HG02970 (cell line): Measurements from ENCODE around the gene DHRSX.
"Not testable (repeated sequence)": the region's sequence is repeated elsewhere in the genome, so short reads cannot be mapped to it uniquely, and the experiment has no call there.

Source experiments
- ATAC-seq: cut with Tn5 transposase; IDR thresholded peaks from one replicate; pipeline ENCODE4 v1.9.1; 2021; ENCODE audit warnings: mild to moderate bottlenecking, moderate library complexity, moderate number of reproducible peaks; ENCODE audit not compliant: unreplicated experiment, low FRiP score

Gene DHRSX

DNA sequence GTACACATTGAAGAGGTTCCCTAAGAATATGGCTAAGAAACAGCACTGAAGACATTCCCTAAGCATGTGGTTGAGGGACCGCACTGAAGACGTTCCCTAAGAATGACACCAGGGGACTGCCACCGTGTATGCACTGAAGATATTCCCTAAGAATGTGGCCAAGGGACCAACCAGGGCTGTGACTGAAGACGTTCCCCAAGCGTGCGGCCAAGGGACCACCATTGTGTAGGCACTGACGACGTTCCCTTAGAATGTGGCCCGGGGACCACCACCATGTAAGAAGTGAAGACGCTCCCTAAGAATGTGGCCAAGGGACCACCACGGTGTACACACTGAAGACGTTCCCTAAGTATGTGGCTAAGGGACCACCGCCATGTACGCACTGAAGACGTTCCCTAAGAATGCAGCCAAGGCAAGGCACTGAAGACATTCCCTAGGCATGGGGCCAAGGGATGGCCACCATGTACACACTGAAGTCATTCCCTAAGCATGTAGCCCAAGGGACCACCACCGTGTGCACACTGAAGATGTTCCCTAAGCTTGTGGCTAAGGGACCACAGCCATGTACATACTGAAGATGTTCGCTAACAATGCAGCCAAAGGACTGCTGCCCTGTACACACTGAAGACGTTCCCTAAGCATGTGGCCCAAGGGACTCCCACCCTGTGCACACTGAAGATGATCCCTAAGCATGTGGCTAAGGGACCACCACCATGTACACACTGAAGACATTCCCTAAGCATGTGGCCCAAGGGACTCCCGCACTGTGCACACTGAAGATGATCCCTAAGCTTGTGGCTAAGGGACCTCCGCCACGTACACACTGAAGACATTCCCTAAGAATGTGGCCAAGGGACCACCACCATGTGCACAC is 22.0 kb downstream of the DHRSX start:
- ATAC-seq = no peak

DNA sequence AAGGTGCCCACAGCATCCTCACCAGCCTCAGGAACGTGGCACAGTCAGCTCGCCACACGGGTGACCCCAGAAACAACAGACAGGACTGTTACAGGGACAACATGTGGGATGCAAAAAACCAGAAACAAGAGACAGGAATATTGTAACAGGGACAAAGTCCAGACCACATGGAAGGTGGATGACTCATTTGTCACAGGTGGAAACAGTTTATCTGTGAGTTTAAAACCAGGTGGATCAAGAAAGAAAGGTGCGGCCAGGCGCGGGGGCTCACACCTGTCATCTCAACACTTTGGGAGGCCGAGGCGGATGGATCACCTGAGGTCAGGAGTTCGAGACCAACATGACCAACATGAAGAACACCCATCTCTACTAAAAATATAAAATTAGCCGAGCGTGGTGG is 23.5 kb downstream of the DHRSX start:
- not testable (repeated sequence) for ATAC-seq

DNA sequence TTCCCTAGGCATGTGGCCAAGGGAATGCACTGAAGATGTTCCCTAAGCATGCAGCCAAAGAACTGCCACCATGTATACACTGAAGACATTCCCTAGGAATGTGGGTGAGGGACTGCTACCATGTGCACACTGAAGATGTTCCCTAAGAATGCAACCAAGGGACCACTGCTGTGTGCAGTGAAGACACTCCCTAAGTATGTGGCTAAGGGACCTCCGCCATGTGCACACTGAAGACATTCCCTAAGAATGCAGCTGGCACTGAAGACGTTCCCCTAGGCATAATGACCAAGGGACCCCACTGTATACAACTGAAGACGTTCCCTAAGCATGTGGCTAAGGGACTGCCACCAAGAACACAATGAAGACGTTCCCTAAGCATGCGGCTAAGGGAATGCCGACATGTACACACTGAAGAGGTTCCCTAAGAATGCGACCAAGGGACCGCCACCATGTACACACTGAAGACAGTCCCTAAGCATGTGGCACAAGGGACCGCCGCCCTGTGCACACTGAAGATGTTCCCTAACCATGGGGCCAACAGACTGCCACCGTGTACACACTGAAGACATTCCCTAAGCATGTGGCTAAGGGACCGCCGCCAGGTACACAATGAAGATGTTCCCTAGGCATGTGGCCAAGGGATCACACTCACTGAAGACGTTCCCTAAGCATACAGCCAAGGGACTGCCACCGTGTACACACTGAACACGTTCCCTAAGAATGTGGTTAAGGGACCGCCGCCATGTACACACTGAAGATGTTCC is 25.6 kb downstream of the DHRSX start:
- no peak for ATAC-seq

DNA sequence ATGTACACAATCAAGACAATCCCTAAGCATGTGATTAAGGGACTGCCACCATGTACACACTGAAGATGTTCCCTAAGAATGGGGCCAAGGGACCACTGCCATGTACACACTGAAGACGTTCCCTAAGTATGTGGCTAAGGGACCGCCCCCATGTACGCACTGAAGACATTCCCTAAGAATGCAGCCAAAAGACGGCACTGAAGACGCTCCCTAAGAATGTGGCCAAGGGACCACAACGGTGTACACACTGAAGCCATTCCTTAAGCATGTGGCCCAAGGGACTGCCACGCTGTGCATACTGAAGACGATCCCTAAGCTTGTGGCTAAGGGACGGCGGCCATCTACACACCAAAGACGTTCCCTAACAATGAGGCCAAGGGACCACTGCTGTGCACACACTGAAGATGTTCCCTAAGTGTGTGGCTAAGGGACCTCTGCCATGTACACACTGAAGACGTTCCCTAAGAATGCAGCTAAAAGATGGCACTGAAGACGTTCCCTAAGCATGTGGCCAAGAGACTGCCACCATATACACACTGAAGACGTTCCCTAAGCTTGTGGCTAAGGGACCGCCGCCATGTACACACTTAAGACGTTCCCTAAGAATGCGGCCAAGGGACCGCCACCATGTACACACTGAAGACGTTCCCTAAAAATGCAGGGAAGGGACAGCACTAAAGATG is 26.4 kb downstream of the DHRSX start:
- ATAC-seq = no peak

DNA sequence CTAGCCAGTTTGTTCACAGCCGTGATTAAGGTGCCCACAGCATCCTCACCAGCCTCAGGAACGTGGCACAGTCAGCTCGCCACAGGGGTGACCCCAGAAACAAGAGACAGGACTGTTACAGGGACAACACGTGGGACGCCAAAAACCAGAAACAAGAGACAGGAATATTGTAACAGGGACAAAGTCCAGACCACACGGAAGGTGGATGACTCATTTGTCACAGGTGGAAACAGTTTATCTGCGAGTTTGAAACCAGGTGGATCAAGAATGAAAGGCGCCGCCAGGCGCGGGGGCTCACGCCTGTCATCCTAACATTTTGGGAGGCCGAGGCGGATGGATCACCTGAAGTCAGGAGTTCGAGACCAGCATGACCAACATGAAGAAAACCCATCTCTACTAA is 27.7 kb downstream of the DHRSX start:
- not testable (repeated sequence) for ATAC-seq

DNA sequence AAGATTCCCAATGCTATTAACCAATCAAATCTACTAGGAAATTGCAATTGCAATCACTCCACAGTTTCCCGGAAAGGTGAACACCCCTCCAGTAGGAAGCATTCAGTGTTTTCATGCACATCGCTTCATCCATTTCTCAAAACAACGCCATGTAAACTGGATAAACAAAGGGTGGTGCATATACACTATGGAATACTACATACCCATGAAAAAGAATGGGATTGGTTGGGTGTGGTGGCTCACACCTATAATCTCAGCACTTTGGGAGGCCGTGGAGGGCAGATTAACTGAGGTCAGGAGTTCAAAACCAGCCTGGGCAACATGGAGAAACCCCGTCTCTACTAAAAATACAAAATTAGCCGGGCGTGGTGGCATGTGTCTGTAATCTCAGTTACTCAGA is 29.1 kb downstream of the DHRSX start:
- ATAC-seq = no peak

DNA sequence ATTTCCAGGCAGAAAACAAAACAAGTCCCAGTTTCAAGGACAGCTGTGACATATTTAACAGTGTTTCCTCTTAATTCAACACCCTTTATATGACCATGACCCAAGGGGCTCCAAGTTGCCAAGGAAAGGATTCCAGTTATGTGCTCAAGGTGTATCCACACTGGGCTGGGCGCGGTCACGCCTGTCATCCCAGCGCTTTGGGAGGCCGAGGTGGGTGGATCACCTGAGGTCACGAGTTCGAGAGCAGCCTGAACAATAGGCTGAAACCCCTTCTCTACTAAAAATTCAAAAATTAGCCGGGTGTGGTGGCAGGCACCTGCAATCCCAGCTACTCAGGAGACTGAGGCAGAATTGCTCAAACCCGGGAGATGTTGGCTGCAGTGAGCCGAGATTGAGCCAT is 29.6 kb downstream of the DHRSX start:
- not testable (repeated sequence) for ATAC-seq

DNA sequence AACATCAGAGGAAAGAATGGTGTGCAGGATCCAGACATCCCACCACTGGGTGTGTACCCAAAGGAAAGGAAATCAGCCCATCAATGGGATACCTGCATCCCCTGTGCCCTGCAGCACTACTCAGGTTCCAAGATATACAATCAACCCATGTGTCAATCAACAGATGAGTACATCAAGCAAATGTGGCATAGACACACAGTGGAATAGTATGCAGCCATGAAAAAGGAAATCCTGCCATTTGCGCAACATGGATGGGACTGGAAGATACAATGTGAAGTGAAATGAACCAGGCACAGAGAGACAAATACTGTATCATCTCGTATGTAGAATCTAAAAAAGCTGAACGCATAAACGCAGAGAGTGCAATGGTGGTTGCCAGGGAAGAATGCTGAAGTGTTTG is 30.9 kb downstream of the DHRSX start:
- not testable (repeated sequence) for ATAC-seq

DNA sequence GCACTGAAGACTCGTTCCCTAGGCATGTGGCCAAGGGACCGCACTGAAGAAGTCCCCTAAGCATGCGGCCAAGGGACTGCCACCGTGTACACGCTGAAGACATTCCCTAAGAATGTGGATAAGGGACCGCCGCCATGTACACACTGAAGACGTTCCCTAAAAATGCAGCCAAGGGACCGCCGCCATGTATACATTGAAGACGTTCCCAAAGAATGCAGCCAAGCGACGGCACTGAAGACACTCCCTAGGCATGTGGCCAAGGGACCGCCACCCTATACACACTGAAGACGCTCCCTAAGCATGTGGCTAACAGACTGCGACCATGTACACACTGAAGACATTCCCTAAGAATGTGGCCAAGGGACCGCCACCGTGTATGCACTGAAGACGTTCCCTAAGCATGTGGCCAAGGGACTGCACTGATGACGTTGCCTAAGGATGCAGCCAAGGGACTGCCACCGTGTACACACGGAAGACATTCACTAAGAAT is 31.5 kb downstream of the DHRSX start:
- no peak for ATAC-seq

DNA sequence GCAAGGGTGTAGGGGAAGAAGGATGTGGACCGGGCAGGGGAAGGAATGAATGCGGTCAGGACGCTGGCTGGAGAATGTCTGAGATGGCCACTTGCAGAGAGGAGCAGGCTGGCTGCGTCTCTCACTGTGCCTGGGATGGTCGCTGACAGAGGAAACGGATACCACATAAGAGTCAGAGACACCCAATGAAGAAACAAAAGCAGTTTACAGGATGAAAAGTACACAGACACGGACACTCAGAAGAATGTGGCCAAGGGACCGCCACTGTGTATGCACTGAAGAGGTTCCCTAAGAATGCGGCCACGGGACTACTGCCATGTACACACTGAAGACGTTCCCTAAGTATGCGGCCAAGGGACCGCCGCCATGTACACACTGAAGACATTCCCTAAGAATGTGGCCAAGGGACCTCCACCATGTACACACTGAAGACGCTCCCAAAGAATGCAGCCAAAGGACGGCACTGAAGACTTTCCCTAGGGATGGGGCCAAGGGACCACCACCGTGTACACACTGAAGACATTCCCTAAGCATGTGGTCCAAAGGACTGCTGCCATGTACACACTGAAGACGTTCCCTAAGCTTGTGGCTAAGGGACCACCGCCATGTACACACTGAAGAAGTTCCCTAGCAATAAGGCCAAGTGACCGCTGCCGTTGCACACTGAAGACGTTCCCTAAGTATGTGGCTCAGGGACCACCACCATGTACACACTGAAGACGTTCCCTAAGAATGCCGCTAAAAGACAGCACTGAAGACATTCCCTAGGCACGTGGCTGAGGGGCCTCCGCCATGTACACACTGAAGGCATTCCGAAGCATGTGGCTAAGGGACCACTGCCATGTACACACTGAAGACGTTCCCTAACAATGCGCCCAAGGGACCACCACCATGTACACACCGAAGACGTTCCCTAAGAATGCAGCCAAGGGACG is 32.2 kb downstream of the DHRSX start:
- no peak for ATAC-seq

DNA sequence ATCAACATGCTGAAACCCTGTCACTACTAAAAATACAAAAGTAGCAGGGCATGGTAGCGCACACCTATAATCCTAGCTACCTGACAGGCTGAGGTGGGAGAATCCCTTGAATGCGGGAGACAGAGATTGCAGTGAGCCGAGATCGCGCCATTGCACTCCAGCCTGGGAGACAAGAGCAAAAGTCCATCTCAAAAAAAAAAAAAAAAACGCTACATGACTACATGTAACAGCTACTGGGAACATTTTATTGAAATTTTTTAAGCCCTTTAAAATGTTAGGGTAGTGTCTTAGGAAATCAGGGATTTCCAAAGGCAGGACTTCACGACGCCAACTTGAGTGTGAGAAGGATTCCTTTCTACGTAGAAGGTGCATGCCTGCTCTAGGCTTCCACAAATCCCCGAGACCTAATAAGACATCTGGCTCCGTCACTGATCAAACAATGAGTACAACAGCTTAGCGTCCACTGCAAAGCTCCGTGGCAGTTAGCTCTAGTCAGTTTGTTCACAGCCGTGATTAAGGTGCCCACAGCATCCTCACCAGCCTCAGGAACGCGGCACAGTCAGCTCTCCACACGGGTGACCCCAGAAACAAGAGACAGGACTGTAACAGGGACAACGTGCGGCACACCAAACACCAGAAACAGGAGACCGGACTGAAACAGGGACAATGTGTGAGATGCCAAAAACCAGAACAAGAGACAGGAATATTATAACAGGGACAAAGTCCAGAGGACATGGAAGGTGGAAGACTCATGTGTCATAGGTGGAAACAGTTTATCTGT is 33.7 kb downstream of the DHRSX start:
- ATAC-seq = no peak

DNA sequence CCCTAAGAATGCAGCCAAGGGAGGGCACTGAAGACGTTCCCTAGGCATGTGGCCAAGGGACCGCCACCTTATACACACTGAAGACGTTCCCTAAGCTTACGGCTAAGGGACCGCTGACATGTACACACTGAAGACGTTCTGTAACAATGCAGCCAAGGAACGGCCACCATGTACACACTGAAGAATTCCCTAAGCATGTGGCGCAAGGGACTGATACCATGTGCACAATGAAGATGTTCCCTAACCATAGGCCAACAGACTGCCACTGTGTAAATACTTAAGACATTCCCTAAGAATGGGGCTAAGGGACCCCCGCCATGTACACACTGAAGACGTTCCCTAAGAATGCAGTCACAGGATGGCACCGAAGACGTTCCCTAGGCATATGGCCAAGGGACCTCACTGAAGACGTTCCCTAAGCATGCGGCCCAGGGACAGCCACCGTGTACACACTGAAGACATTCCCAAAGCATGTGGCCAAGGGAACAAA is 36.1 kb downstream of the DHRSX start:
- ATAC-seq = no peak

DNA sequence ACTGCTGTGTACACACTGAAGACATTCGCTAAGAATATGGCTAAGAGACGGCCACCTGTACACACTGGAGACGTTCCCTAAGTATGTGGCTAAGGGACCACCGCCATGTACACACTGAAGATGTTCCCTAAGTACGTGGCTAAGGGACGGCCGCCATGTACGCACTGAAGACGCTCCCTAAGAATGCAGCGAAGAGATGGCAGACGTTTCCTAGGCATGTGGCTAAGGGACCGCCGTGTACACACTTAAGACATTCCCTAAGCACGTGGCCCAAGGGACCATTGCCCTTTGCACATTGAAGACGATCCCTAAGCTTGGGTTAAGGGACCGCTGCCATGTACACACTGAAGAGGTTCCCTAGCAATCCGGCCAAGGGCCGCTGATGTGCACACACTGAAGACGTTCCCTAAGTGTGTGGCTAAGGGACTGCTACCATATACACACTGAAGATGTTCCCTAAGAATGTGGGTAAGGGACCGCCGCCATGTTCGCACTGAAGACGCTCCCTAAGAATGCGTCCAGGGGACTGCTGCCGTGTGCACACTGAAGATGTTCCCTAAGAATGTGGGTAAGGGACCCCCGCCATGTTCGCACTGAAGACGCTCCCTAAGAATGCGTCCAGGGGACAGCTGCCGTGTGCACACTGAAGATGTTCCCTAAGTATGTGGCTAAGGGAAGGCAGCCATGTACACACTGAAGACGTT is 36.7 kb downstream of the DHRSX start:
- ATAC-seq = no peak

DNA sequence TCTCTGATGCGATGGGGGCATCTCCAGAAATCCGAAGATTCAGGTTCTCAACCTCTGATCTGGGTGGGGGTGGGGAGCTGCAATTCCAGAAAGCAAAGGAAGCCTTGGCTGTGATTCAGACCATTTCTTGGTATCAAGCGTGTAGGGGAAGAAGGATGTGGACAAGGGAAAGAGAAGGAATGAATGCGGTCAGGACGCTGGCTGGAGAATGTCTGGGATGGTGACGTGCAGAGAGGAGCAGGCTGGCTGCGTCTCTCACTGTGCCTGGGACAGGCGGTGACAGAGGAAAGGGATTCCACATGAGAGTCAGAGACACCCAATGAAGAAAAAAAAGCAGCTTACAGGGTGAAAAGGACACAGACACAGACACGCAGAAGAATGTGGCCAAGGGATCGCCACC is 37.3 kb downstream of the DHRSX start:
- not testable (repeated sequence) for ATAC-seq

DNA sequence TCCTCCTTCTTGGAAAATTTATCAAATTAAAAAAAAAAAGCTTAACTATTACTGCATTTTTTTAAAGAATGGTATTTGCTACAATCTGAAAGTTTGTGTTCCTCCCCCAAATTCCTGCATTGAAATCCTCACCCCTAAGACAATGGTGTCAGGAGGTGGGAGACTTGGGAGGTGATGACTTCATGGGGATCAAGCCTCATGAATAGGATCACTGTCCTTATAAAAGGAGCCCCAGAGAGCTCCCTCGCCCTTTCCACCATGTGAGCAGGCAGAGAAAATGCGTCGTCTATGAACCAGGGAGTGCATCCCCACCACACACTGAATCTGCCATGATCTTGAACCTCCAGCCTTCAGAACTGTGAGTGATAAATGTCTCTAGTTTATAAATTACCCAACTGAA is 38.0 kb downstream of the DHRSX start:
- ATAC-seq = no peak

DNA sequence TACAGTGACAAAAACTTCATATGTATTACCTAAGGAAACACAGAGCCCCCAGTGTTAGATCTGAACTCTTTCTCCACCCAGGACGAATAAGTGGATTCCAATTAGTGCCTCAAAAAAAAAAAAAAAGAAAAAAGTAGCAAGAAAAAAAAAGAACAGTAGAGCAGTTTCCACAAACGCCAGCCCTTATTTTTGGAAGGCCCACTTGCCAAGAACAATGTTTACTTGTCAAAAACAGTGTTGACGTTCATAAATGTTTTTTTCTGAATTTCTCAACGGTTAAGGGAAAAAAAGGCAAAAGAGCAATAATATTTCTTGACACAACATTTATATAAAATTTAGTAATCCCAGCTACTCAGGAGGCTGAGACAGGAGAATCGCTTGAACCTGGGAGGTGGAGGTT is 38.7 kb downstream of the DHRSX start:
- ATAC-seq = no peak

DNA sequence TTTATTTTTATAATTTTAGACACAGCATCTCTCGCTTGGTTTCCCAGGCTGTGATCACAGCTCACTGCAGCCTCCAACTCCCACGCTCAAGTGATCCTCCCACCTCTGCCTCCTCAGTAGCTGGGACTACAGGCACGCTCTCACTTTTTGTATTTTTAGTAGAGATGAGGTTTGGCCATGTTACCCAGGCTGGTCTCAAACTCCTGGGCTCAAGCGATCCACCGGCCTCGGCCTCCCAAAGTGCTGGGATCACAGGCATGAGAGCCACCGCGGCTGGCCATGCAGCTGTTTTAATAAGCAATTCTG is 39.1 kb downstream of the DHRSX start:
- ATAC-seq = no peak

DNA sequence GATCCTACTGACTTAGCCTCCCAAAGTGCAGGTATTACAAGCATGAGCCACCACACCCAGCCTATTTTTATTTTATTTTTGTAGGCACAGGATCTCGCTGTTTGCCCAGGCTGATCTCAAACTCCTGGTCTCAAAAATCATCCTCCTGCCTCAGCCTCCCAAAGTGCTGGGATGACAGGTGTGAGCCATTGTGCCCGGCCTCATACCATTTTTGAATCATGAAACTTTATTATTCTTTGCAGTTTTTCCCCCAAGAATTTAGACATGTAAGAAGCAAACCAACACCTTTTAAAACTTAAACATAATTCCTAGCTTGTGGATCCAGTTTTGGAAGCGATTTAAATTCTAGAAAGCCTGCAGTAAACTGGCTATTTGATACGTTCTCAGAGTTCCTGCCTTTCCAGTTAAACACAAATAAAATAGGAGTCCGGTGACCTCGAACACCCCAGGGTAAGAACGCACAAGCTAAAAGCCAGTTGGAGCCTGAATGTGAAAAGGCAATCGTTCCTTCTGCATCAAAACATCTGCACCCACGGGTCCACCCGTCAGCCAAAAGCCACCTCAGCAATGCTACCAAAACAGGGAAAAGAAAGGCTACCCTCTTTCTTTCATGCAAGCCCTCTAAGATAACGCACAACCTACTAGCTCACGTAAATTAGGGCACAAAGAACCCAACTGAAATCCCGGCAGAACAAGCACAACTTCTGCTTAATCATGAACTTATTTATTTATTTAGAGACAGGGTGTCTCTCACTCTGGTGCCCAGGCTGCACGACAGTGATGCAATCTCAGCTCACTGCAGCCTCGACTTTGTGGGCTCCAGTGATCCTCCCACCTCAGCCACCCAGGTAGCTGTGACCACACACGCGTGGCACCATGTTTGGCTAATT is 39.7 kb downstream of the DHRSX start:
- ATAC-seq = not testable (repeated sequence)
